ENCODE results near the gene TNIK.

DNA sequence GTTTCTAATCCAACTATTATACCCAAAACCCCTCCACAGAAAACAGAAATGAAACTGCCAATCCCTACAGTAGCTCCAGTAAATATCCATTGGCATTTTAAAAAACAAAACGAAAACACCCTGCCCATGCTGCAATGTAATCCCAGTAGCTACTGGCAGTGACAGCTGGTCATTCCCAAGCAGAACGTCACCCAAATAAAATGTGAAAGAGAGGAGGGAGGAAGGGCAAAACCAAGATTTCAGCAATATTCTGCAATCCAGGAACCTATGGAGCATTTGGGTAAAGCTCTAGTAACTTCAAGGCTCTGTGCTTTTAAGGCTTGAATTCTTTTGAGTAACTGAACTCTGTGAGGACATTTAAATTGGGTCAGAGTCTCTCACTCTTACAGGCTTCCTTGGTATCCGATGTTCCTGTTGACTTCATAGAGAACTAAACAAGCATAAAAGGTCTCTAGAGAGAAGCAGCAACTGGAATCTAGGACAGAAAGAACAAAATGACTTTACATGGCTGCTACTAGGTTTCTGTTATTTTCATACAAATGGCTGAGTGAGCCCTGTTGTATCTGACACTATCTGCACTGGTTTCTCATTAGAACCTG is 136.2 kb downstream of the TNIK start:
- TF ChIP-seq BHLHE40 (IDR thresholded peaks at IDR 0.05; ENCODE audit: borderline replicate concordance in 1 of 2, low read depth in 2 of 2, low read length in 1 of 2) (no peak), MTA2 (IDR thresholded peaks at IDR 0.05; ENCODE audit: low read depth) (no peak), EZH2 (IDR thresholded peaks at IDR 0.05; ENCODE audit: borderline replicate concordance, control insufficient read depth, low read depth, low read length) (no peak), ETV6 (conservative IDR thresholded peaks at IDR 0.05 in 1 of 2, IDR thresholded peaks at IDR 0.05 in 1 of 2; ENCODE audit: borderline replicate concordance in 1 of 2, low read depth in 1 of 2) (no peak), ESRRA (IDR thresholded peaks at IDR 0.05; ENCODE audit: low read length) (no peak), MAX (IDR thresholded peaks at IDR 0.05; ENCODE audit: low read depth, low read length) (no peak), REST (IDR thresholded peaks at IDR 0.05; ENCODE audit: low read depth, low read length) (no peak), TCF12 (IDR thresholded peaks at IDR 0.05; ENCODE audit: low read depth, low read length) (no peak), POLR2AphosphoS5 (IDR thresholded peaks at IDR 0.05; ENCODE audit: low read length) (no peak), SIX5 (IDR thresholded peaks at IDR 0.05; ENCODE audit: low read depth, low read length, severe bottlenecking) (no peak)
- TF ChIP-seq, protein P1, sequence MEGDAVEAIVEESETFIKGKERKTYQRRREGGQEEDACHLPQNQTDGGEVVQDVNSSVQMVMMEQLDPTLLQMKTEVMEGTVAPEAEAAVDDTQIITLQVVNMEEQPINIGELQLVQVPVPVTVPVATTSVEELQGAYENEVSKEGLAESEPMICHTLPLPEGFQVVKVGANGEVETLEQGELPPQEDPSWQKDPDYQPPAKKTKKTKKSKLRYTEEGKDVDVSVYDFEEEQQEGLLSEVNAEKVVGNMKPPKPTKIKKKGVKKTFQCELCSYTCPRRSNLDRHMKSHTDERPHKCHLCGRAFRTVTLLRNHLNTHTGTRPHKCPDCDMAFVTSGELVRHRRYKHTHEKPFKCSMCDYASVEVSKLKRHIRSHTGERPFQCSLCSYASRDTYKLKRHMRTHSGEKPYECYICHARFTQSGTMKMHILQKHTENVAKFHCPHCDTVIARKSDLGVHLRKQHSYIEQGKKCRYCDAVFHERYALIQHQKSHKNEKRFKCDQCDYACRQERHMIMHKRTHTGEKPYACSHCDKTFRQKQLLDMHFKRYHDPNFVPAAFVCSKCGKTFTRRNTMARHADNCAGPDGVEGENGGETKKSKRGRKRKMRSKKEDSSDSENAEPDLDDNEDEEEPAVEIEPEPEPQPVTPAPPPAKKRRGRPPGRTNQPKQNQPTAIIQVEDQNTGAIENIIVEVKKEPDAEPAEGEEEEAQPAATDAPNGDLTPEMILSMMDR (IDR thresholded peaks at IDR 0.05 in 2 of 3, conservative IDR thresholded peaks at IDR 0.05 in 1 of 3; ENCODE audit: control insufficient read depth in 2 of 3, extremely low read depth in 1 of 3, insufficient read depth in 1 of 3, low read depth in 3 of 3, low read length in 3 of 3) = no peak

Measured in GM12878 (cell line).